HG02763 (cell line): Measurements from ENCODE around the gene SUFU.
"Not testable (repeated sequence)": the region's sequence is repeated elsewhere in the genome, so short reads cannot be mapped to it uniquely, and the experiment has no call there.

Experiments used
- ATAC-seq: cut with Tn5 transposase; IDR thresholded peaks from one replicate; pipeline ENCODE4 v1.9.1; 2021; ENCODE audit warnings: mild to moderate bottlenecking, moderate library complexity; ENCODE audit not compliant: unreplicated experiment

SUFU gene

DNA sequence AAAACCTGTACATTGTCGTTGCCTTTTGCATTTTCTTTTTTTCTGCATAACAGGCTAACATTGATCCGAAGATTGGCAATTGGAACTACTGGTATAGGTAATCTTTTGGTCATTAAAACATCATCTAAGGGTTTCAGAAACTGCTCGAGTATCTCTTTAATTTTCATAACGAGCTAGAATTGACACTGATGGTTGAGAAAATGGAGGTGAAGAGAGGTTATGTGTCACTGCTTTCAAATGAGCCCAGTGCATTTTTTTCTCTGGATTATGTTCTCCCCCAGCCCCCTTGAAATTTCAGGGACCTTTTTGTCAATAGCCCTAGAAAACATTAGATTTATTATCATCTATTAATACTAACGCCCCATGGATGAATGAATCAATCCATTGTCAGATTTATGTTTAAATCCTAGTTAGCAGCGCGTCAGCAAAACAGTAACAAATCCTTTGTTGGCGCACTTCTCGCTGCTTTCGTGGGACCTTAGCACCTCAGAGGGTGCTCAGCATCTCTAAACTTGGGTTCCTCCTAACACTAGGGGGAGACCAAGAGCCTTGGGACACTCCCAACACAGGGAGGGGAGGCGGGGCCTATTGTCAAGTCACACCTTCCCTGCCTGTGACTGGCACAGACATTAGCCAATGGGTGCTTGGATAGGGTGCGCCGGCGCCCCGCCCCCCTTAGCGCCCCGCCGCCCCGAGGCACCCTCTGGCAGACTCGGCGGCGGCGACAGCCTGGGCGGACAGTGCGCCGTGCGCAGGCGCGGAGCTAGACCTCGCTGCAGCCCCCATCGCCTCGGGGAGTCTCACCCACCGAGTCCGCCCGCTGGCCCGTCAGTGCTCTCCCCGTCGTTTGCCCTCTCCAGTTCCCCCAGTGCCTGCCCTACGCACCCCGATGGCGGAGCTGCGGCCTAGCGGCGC is at the start of gene SUFU:
Gene SUFU (plus strand): TSS at position 709 of the 915 bp plus-strand sequence. CDS start 181 bp downstream, at position 890.
- peak; percentile 70 for ATAC-seq

DNA sequence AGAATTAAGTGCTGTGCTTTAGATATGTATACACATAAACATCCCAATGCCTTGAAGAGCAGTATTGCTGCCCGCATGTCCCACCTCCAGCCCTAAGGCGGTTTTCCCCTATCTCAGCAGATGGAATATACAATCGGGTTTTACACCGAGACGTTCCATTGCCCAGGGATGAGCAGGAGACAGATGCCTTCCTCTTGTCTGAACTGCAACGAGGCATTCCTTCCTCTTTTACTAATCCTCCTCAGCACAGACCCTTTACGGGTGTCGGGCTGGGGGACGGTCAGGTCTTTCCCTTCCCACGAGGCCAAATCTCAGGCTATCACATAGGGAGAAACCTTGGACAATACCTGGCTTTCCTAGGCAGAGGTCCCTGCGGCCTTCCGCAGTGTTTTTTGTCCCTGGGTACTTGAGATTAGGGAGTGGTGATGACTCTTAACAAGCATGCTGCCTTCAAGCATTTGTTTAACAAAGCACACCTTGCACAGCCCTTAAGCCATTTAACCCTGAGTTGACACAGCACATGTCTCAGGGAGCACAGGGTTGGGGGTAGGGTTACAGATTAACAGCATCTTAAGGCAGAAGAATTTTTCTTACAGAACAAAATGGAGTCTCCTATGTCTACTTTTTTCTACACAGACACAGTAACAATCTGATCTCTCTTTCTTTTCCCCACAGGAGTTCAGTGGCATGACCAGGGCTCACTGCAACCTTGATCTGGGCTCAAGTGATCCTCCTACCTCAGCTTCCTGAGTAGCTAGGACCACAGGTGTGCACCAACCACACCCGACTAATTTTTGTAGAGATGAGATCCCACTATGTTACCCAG is 48.9 kb upstream of the SUFU start:
- not testable (repeated sequence) for ATAC-seq

DNA sequence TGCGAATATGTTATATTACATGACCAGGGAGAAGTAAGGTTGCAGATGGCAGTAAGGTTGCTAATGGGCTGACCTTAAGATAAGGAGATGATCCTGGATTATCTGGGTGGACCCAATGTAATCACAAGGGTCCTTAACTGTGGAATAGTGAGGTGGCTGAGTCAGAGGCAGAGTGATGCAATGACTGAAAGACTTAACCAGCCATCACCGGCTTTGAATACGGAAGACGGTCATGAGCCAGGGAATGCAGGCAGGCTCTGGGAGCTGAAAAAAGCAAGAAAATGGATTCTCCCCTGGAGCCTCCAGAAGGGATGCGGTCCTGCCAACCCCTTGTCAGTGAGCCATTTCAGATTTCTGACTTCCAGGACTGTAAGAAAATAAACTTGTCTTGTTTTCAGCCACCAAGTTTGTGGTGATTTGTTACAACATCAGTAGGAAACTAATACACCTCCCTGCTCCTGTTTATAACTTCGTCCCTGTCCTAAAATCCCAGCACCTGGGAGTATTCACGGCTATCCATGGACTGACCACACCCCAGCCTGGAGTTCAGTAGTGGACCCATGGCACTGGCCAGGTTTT is 47.8 kb upstream of the SUFU start:
- no peak for ATAC-seq

DNA sequence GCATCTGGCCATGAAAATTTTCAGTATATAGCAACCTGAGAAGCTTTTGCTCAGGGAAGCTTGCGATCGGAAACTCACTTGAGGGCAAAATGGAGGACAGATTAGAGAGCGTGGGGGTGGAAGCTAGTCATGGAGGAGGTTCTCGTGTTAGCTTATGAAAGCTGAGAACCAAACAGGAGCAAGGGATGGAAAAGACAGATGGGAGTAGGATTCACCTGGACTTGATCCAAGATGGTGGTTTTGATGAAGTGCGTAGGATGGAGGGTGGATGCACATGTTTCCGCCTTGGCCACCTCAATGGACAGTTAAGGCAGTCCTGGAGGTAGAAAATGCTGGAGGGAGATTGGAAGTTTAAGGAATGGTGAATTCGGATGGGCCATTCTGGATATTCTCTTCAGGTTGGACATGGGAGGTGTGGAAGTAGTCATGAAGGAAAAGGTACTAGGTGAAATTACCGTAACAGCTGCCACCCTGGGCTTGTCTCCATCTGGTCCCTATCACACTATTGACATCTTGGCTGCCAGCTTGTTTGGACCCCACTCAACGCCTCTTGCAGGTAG is 46.1 kb upstream of the SUFU start:
- ATAC-seq: no peak

DNA sequence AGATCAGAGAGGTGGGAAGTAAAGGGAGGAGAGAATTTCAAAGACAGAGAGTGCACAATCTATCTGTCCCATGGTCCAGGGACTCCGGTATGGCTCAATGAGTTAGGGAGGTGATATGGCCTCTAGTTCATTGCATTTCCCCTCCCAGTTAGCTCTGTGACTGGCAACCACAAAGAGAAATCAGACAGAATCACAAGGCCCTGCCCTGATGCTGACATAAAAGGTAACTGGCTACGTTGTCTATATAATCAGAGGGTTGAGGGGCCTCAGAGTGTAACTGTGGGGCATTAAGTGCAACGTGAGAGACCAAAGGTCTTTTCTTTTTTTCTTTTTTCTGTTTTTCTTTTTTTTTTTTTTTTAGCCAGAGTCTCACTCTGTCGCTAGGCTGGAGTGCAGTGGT is 45.1 kb upstream of the SUFU start:
- no peak for ATAC-seq

DNA sequence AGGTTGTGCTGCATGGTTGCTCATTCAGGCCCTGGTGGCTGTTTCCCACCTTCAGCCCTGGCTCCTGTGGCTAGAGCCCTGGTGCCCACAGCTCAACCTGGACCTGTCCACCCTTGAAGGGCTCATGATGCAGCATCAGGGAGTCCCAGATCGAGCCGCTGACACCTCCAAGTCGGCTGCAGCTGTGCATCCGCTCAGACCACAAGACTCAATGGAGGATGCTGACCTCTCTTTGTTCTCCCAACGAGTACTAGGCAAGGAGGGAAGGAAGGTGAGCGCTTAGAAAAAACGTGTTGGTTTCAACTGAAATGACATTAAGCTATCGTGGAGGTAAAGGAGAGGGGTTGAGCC is 43.0 kb upstream of the SUFU start:
- peak; percentile 16 for ATAC-seq

DNA sequence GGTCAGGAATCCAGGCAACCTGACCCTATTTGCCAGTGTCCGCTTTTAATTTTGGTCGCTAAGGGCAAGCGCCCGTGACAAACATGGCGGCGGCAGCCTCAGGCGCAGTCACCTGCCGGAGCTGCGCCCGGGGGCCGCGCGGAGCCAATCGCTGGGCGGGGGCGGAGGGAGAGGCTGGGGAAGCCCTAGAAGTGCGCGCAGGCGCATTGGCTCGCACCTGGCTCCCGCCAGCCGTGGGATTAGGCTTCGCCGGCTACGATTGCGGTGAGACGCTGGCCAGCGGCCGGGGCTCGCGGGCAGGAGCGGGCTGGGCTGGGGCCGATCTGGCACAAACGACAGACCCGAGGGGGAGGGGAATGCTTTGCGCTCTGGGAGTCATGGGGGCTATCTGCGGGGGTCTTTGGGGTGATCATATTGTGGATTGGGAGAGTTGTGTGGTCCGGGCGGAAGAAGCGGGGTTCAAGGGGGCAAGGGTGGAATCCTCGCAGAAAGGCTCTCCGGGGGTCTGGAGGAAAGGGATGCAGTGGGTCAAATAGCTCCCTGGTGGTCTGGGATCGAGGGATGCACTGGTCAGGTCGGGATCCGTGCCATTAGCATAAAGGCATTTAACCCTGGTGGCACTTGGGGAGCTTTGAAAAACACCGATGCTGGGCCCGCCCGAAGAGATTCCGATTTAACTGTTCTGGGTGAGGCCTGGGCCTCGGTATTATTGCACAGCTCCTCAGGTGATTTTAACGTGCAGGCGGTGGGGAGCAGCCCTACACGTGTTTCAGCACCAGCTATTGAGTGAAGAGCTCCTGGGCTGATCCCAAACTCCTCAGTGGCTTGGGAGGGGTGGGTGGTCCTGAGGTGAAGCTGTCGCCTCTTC is 42.4 kb upstream of the SUFU start:
- peak; percentile 91 for ATAC-seq

DNA sequence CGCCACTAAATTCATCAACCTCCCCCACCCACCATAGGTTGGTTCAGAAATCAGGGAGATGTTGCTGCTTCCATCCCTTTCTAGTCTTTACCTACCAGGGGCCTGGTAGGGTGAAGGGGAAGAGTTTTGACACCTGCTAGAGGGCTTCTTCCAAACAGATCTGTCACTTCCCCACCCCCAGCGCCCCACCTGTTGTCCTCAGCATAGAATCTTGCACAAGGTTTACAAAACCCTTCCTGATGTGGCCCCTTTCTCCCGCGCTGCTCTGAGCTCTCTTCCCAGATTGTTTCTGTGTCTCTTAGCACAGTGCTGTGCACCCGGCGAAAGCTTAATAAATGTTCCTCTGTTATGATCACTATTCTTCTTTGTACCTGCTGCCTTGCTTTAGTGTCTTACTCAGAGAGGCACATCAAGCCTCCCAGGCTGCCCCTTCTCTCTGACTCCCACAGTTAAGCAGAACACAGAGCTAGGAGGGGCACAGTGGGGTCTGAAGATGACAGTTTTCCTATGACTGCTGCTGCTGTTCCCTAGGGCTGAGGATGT is 41.2 kb upstream of the SUFU start:
- ATAC-seq: no peak

DNA sequence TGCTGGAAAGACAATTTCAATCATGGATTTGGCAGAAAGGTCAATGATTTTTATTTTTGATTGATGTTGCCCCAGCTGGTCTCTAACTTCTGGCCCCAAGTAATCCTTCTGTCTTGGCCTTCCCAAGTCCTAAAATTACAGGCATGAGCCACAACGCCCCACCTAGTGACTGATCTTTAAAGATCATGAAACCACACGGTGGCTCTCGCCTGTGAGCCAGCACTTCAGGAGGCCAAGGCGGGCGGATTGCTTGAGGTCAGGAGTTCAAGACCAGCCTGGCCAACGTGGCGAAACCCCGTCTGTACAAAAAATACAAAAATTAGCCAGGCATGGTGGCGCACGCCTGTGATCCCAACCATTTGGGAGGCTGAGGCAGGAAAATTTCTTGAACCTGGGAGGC is 39.8 kb upstream of the SUFU start:
- ATAC-seq: no peak

DNA sequence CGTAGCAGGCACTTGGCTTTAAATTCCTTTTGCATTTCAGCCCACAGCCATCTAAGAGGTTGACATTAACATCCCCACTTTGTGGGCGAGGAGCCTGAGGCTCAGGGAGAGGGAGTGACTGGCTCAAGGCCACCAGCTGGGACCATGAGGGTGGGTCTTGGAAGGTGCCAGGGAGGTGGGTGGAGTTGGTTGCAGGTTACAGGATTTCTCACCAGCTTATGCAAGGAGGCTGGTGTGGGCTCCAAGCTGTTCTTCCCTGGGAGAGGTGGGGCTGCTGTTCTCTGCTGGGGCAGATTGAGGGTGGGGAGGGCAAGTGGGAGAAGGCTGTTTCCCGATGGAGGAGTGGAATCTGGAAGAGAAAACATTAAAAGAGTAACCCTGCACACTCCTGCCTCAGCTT is 38.3 kb upstream of the SUFU start:
- no peak for ATAC-seq

DNA sequence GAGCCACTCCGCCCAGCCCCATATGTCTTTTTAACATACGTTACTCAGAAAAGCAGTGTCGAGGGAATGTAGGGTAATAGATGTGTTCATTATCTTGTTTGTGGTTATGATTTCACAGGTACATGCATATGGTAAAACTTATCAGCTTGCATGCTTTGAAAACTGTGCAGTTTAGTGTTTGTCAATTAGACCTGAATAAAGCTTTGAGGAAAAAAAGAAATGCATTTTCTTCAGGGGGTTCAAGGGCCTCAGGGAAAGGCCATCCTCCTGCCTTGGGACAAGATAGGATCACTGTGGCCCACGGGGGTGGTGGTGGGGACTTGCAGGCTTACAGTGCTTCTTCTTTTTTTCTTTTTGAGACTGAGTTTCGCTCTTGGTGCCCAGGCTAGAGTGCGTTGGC is 36.5 kb upstream of the SUFU start:
- no peak for ATAC-seq

DNA sequence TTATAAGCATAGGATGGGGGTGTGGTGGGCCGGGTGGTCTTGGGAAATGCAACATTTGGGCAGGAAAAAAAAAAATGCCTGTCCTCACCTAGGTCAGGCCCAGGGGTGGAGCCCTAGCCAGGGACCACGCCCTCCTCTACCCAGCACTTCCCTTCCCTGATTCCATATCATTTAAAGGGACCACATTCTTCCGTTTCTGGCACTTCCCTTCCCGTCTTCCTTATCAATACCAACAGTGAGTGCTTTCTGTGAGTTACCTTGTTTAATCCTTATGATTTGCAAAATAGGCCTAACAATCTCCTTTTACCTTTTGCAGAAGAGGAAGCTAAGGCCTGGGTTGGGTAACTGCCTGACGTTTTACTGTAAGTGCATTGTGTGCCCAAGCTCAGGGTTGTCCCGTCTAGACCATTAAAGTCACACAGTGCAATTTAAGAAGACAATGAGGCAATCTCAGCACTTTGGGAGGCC is 35.8 kb upstream of the SUFU start:
- no peak for ATAC-seq

DNA sequence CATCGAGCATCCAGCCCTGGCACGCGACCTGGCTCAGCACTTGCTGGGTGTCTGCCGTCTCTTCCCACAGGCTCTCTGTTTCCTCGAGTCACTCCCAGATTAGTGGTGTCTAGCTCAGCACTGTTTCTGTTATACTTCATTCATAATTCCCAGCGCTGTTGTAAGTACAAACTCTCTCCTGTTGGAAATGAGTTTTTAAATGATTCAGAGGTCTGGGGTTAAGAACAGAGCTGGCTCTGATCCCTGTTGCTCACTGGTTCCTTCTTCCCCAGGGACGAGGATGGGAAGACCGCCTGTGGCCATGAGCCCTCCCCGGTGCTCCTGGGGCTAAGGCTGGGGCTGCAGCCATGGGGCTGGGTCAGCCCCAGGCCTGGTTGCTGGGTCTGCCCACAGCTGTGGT is 35.1 kb upstream of the SUFU start:
- no peak for ATAC-seq

DNA sequence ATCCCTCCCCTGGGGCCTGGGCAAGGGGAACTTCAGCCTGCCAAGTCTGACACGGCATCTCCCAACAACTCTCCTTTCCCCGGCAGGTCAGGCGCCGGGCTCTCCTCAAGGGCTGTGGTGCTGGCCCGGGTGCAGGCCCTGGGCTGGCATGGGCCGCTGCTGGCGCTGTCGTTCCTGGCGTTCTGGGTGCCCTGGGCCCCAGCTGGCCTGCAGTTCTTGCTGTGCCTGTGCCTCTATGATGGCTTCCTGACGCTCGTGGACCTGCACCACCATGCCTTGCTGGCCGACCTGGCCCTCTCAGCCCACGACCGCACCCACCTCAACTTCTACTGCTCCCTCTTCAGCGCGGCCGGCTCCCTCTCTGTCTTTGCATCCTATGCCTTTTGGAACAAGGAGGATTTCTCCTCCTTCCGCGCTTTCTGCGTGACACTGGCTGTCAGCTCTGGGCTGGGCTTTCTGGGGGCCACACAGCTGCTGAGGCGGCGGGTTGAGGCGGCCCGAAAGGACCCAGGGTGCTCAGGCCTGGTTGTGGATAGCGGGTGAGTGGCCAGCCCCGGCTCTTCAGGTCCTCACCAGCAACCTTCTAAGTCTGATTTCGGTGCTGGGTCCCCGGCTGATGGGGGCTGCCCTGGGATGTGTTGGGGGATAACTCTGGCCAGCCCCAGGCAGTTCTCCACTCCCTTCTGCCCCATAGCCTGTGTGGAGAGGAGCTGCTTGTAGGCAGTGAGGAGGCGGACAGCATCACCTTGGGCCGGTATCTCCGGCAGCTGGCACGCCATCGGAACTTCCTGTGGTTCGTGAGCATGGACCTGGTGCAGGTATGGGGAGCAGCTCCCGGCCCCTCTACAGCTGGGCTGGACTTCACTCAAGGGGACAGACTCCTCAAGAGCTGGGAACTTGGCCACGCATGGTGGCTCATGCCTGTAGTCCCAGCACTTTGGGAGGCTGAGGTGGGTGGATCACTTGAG is 32.9 kb upstream of the SUFU start:
- ATAC-seq: no peak

DNA sequence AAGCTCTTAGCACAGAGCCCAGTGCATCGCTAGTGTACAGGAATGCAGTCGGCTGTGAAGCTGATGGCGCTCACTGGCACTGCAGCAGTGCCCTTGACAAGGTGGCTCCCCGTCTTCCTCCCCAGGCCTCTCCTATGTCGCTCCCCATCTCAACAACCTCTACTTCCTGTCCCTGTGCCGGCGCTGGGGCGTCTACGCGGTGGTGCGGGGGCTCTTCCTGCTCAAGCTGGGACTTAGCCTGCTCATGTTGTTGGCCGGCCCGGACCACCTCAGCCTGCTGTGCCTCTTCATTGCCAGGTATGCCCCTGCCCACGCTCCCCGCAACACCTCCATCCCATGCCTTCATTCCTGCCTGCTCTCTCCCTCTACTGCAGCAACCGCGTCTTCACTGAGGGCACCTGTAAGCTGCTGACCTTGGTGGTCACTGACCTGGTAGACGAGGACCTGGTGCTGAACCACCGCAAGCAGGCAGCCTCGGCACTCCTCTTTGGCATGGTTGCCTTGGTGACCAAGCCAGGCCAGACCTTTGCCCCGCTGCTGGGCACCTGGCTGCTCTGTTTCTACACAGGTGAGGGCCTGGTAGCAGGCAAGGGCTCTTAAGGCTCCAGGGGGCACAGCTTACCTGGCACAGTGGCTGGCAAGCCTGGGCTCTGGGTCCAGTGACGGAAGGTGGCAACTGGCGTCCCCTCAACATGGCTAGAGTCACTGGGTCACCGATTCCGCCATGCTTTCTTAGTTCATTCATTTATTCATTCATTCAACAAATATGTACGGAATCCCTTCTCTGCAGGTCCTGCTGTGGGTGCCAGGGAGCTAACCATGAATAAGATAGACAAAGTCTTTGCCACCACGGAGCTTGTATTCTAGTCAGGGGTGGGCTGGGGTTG is 30.1 kb upstream of the SUFU start:
- no peak for ATAC-seq

DNA sequence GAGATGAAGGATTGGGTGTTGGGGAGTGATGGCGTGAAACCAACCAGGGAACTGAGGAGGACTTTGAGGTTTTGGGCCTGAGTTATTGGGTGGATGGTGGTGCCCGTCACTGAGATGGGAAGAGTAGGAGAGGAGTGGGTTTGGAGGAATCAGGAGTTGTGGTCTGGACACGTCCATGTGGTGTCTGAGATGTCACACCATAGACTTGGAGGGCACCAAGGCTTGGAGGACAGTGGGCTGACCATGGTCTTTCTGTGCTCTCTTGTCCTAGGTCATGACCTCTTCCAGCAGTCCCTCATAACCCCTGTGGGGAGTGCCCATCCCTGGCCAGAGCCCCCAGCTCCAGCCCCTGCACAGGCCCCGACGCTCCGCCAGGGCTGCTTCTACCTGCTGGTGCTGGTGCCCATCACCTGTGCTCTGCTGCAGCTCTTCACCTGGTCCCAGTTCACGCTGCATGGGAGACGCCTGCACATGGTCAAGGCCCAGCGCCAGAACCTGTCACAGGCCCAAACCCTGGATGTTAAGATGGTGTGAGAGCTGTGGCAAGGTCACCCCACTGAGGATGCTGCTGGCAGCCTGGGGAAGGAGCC is 28.2 kb upstream of the SUFU start:
- no peak for ATAC-seq

DNA sequence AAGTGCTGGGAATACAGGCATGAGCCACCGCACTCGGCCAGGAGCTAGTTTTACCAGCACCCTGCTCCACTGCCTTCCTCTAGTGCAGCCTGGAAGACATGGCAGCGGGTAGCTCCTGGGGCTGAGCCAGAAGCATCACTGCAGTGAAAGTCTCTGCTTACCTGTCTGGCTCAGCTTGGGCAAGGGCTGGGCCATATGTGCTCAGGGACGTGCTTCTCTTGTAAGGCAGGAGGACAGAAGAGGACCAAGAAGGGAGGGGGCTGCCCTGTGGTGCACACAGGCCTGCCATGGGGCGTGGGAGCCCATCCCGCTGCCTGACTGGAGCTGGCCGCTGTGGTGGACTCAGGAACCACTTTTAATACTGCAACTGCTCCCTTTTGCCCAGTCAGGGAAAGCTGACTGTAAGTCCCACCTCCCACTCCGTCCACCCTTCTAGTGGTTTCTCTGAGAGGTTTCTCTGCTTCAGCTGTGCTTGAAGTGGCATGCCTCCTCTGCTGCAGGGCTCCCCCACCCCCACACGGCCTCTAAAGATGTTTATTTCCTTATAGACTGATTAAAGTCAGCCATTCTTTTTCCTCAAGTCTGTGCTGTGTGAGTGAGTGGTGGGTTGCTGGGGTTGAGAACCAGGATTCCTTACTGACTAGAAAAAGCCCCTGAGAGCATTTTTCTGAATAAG is 27.2 kb upstream of the SUFU start:
- no peak for ATAC-seq
